GM12878 (cell line): ENCODE data around the gene SH2B3. TPM values are rescaled to one million over a fixed set of nuclear protein-coding genes. Genes with fewer than 3 reads are reported as not detected.

Experiments
- ATAC-seq: fragments of 200-7000 bp; cut with Tn5 transposase; 3 replicates; pipeline ENCODE4 v1.9.1; 2020; ENCODE audit warnings: mild to moderate bottlenecking, moderate library complexity
- BruUV-seq: library from RNA; stranded (reverse); fragments of 400-500 nt; replicated peaks from 2 replicates; lab custom pipeline; 2021; lab: Mats Ljungman, UMichigan
- CTCF ChIA-PET: fragments of 300-600 bp; sonication (Branson Sonifier 250); formaldehyde crosslinking; extraction: SDS; loops from one replicate; lab custom pipeline; 2021; ENCODE audit warnings: inconsistent platforms; lab: Yijun Ruan, JAX
- POLR2A ChIA-PET: fragments of 350-600 bp; formaldehyde crosslinking; extraction: SDS; loops from one replicate; lab custom pipeline; 2021; ENCODE audit warnings: inconsistent platforms; lab: Charles Lee
- RAD21 ChIA-PET: fragments of 300-600 bp; sonication (Branson Sonifier 250); formaldehyde crosslinking; loops from one replicate; lab custom pipeline; 2023; ENCODE audit warnings: antibody characterized with exemption; ENCODE audit not compliant: unreplicated experiment; lab: Charles Lee
- SMC1A ChIA-PET: fragments of 300-600 bp; sonication (Branson Sonifier 250); formaldehyde crosslinking; loops from one replicate; lab custom pipeline; 2023; ENCODE audit not compliant: unreplicated experiment, uncharacterized antibody; lab: Charles Lee
- DNase-seq: peaks from one replicate; pipeline ENCODE4 v3.0.0-alpha.2; 2011; ENCODE audit warnings: low read depth, low spot score
- FAIRE-seq: peaks from 3 replicates; lab custom pipeline; 2011; peaks lifted over from hg19 to GRCh38; lab: Jason Lieb, UNC
- H2AFZ ChIP-seq: 2 replicates; pipeline ENCODE4 v1.6.0; 2011; ENCODE audit warnings: low read depth, low read length, control low read depth; ENCODE audit not compliant: control insufficient read depth
- H3K27ac ChIP-seq: 2 replicates; pipeline ENCODE4 v1.5.1; 2011; ENCODE audit warnings: control low read depth; ENCODE audit not compliant: control insufficient read depth, insufficient read depth
- H3K27me3 ChIP-seq, 2 experiments: replicated peaks in 1 of 2; 2 replicates each; pipeline versions ENCODE4 v1.6.0 to v1.6.1; 2011; ENCODE audit warnings: low read length in 1 of 2; ENCODE audit not compliant: control insufficient read depth in 2 of 2, insufficient read depth in 2 of 2
- H3K36me3 ChIP-seq, 2 experiments: 2 replicates each; pipeline ENCODE4 v1.5.1; 2011; ENCODE audit warnings: low read length in 1 of 2; ENCODE audit not compliant: control insufficient read depth in 2 of 2, insufficient read depth in 2 of 2
- H3K4me1 ChIP-seq: 2 replicates; pipeline ENCODE4 v1.6.1; 2011; ENCODE audit warnings: mild to moderate bottlenecking, low read length, moderate library complexity, mixed read lengths; ENCODE audit not compliant: control insufficient read depth, insufficient read depth
- H3K4me2 ChIP-seq: 2 replicates; pipeline ENCODE4 v1.6.0; 2011; ENCODE audit warnings: control low read depth; ENCODE audit not compliant: control insufficient read depth, insufficient read depth
- H3K4me3 ChIP-seq: fragments of 200-600 bp; sonication (generic); 2 replicates; pipeline ENCODE4 v1.5.1; 2016
- H3K79me2 ChIP-seq: 2 replicates; pipeline ENCODE4 v1.6.0; 2011; ENCODE audit warnings: low read length; ENCODE audit not compliant: control insufficient read depth, insufficient read depth
- H3K9ac ChIP-seq: 2 replicates; pipeline ENCODE4 v1.8.0; 2011; ENCODE audit warnings: low read length, control low read depth, mixed read lengths; ENCODE audit not compliant: control insufficient read depth, insufficient read depth
- H3K9me3 ChIP-seq: replicated peaks from 3 replicates; pipeline ENCODE4 v1.5.1; 2011; ENCODE audit warnings: mild to moderate bottlenecking, low read length; ENCODE audit not compliant: control insufficient read depth, insufficient read depth
- H4K20me1 ChIP-seq: 2 replicates; pipeline ENCODE4 v1.6.0; 2011; ENCODE audit not compliant: control insufficient read depth, insufficient read depth
- FOXM1 ChIP-seq: IDR thresholded peaks from 2 replicates; pipeline ENCODE4 v1.6.1; 2012; ENCODE audit warnings: low read depth, mild to moderate bottlenecking, inconsistent platforms, low read length, moderate library complexity
- GABPA ChIP-seq: IDR thresholded peaks from 2 replicates; pipeline ENCODE4 v1.6.1; 2014; ENCODE audit warnings: antibody characterized with exemption, low read depth, mild to moderate bottlenecking, inconsistent platforms
- GATAD2B ChIP-seq: fragments of 450-650 bp; conservative IDR thresholded peaks from 2 replicates; pipeline ENCODE4 v1.6.1; 2017; ENCODE audit warnings: low read depth, mild to moderate bottlenecking, moderate library complexity
- KDM1A ChIP-seq: fragments of 200-600 bp; sonication (generic); IDR thresholded peaks from 2 replicates; pipeline ENCODE4 v1.6.1; 2016; ENCODE audit warnings: borderline replicate concordance
- MEF2A ChIP-seq: IDR thresholded peaks from 2 replicates; pipeline ENCODE4 v1.6.1; 2011; ENCODE audit warnings: low read depth, mild to moderate bottlenecking, low read length, moderate library complexity; ENCODE audit not compliant: insufficient read depth
- RB1 ChIP-seq: fragments of 450-650 bp; formaldehyde crosslinking; IDR thresholded peaks from 2 replicates; pipeline ENCODE4 v1.6.1; 2017; ENCODE audit warnings: mild to moderate bottlenecking, borderline replicate concordance
- SIN3A ChIP-seq: IDR thresholded peaks from 2 replicates; pipeline ENCODE4 v1.6.1; 2012; ENCODE audit warnings: low read depth, low read length, improper control_type of control experiment
- SMARCA5 ChIP-seq: fragments of 450-650 bp; IDR thresholded peaks from 2 replicates; pipeline ENCODE4 v1.6.1; 2017; ENCODE audit warnings: mild to moderate bottlenecking
- SP1 ChIP-seq: IDR thresholded peaks from one replicate; pipeline ENCODE4 v1.6.1; 2011; ENCODE audit warnings: low read depth, low read length
- STAT3 ChIP-seq: IDR thresholded peaks from 2 replicates; pipeline ENCODE4 v1.6.1; 2011; ENCODE audit warnings: low read depth, low read length, improper control_type of control experiment
- TAF1 ChIP-seq: IDR thresholded peaks from 2 replicates; pipeline ENCODE4 v1.6.1; 2011; ENCODE audit warnings: mild to moderate bottlenecking, low read depth, low read length, borderline replicate concordance
- WRNIP1 ChIP-seq: IDR thresholded peaks from 2 replicates; pipeline ENCODE4 v1.6.1; 2011; ENCODE audit warnings: low read depth, low read length, improper control_type of control experiment, borderline replicate concordance
- ZNF384 ChIP-seq: IDR thresholded peaks from 2 replicates; pipeline ENCODE4 v1.6.1; 2012; ENCODE audit warnings: low read depth, mild to moderate bottlenecking, low read length, improper control_type of control experiment, borderline replicate concordance
- ZZZ3 ChIP-seq: IDR thresholded peaks from 2 replicates; pipeline ENCODE4 v1.6.1; 2011; ENCODE audit warnings: low read depth; ENCODE audit not compliant: control insufficient read depth, insufficient read length
- WGBS: methylation state at CpG from one replicate; pipeline ENCODE4 v1.1.6; 2016; ENCODE audit warnings: low lambda C conversion rate; ENCODE audit not compliant: insufficient replicate concordance, insufficient coverage; ENCODE audit errors: missing lambda C conversion rate; 5-methylcytosine and 5-hydroxymethylcytosine counted together
- in situ Hi-C: fragments of 300-500 bp; cut with MboI; formaldehyde crosslinking; loops from 9 replicates; pipeline ENCODE4 v1.14.3; 2018; ENCODE audit warnings: mixed read lengths
- intact Hi-C: fragments of 100-400 bp; cut with micrococcal nuclease; formaldehyde crosslinking; loops from one replicate; pipeline ENCODE4 v1.14.2; 2022; ENCODE audit not compliant: unreplicated experiment
- polyA plus RNA-seq, 11 experiments: library from polyadenylated mRNA; depleted of rRNA in 4 of 11; unstranded in 6 of 11; stranded (reverse) in 5 of 11; fragments of >200 nt; fragmentation: Nextera tagmentation in 4 of 11; fragmentation: Illumina TruSeq in 1 of 11; extraction: Ambion mirVana in 4 of 11; extraction: Trizol in 1 of 11; gene quantifications; 1 replicate in 1 of 11; 2 replicates in 10 of 11; pipeline versions ENCODE4 v1.2.1 to v1.2.3, GENCODE V29; 2011 to 2016; ENCODE audit warnings: inconsistent platforms in 2 of 11, missing spikeins in 2 of 11, low read depth in 1 of 11
- total RNA-seq, 4 experiments: library from RNA; depleted of rRNA in 3 of 4; stranded (reverse); fragments of >200 nt in 3 of 4; fragmentation: Illumina TruSeq in 1 of 4; extraction: Trizol in 1 of 4; gene quantifications; 2 replicates each; pipeline versions ENCODE4 v1.2.1 to v1.2.3, GENCODE V29; 2013 to 2021
- TF ChIP-seq, protein P1 (sequence below): IDR thresholded peaks from 2 replicates; pipeline ENCODE4 v1.6.1; 2011; ENCODE audit warnings: borderline replicate concordance, low read depth, mild to moderate bottlenecking, moderate library complexity, mixed read lengths, low read length; ENCODE audit not compliant: insufficient read depth; ENCODE audit errors: extremely low read length
- TF ChIP-seq, protein P2 (sequence below): IDR thresholded peaks from 2 replicates; pipeline ENCODE4 v1.6.1; 2012; ENCODE audit warnings: low read depth, low read length, improper control_type of control experiment
- TF ChIP-seq, protein P3 (sequence below): fragments of 150-350 bp; IDR thresholded peaks from 2 replicates; pipeline ENCODE4 v1.6.1; 2016; ENCODE audit warnings: low read depth, low read length
- TF ChIP-seq, protein P4 (sequence below): fragments of 150-350 bp; IDR thresholded peaks from 2 replicates; pipeline ENCODE4 v1.6.1; 2014; ENCODE audit warnings: mild to moderate bottlenecking, low read depth, low read length

The SH2B3 gene
- total and polyA plus RNA-seq, 10 of the 15 experiments (the other 5 are each of a cell fraction or from before 2014, with no cell fraction given) = 5.8 to 46.4 (median 23.3) TPM

DNA sequence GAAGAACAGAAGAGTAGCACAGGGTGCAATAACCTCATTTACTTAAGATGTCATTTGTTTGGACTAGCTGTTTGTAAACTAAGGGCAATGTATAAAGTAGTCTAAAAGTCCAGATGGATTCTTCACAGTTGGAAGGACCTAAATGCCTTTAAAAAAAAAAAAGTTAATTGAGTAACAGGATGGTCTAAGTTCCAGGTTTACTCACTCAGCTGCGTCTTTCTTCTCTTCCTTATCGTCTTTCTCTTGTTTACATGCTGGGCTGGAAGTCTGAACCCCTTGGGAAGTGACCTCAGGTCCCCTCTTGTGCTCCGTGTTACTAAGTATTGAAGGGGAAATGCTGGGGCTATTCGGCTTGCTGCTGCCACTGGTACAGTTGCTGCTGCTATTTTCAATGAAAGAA, 82.5 kb downstream of the SH2B3 start (continued):
- TF ChIP-seq, protein P1, sequence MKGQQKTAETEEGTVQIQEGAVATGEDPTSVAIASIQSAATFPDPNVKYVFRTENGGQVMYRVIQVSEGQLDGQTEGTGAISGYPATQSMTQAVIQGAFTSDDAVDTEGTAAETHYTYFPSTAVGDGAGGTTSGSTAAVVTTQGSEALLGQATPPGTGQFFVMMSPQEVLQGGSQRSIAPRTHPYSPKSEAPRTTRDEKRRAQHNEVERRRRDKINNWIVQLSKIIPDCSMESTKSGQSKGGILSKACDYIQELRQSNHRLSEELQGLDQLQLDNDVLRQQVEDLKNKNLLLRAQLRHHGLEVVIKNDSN = no peak
- TF ChIP-seq RB1 = no peak
- no peak for TF ChIP-seq SIN3A
- TF ChIP-seq, protein P2, sequence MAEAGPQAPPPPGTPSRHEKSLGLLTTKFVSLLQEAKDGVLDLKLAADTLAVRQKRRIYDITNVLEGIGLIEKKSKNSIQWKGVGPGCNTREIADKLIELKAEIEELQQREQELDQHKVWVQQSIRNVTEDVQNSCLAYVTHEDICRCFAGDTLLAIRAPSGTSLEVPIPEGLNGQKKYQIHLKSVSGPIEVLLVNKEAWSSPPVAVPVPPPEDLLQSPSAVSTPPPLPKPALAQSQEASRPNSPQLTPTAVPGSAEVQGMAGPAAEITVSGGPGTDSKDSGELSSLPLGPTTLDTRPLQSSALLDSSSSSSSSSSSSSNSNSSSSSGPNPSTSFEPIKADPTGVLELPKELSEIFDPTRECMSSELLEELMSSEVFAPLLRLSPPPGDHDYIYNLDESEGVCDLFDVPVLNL = no peak
- TF ChIP-seq FOXM1 = no peak
- TF ChIP-seq, protein P3, sequence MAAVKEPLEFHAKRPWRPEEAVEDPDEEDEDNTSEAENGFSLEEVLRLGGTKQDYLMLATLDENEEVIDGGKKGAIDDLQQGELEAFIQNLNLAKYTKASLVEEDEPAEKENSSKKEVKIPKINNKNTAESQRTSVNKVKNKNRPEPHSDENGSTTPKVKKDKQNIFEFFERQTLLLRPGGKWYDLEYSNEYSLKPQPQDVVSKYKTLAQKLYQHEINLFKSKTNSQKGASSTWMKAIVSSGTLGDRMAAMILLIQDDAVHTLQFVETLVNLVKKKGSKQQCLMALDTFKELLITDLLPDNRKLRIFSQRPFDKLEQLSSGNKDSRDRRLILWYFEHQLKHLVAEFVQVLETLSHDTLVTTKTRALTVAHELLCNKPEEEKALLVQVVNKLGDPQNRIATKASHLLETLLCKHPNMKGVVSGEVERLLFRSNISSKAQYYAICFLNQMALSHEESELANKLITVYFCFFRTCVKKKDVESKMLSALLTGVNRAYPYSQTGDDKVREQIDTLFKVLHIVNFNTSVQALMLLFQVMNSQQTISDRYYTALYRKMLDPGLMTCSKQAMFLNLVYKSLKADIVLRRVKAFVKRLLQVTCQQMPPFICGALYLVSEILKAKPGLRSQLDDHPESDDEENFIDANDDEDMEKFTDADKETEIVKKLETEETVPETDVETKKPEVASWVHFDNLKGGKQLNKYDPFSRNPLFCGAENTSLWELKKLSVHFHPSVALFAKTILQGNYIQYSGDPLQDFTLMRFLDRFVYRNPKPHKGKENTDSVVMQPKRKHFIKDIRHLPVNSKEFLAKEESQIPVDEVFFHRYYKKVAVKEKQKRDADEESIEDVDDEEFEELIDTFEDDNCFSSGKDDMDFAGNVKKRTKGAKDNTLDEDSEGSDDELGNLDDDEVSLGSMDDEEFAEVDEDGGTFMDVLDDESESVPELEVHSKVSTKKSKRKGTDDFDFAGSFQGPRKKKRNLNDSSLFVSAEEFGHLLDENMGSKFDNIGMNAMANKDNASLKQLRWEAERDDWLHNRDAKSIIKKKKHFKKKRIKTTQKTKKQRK = no peak
- TF ChIP-seq GABPA = no peak
- TF ChIP-seq, all 136 proteins: peak for 0

DNA sequence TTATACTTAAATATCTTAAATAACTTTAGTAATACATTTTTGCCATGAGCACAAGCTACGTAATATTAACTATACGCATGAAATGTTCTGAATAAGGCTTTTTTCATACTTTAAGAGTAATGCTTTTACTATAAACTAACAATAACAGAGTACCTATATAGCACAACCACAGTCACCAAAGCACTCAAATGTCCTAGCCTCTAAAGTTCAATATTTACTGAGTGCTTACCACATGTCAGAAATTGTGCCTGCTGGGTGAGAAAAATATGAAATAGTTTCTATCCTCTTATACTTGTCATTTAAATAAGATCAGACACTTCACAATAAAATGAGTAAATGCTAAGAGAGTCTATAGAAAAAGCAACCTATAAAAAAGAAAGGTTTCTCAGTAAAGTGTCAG, 83.1 kb downstream of the SH2B3 start:
- 98% methylated on average over 2 of the region's 2 CpGs for WGBS
- Histone ChIP-seq H3K4me2 (no peak overlapping the region), H3K4me3 (no peak overlapping the region), H3K4me1 (no peaks in the 10 kb centered on the region), H4K20me1 (no peaks in the 10 kb centered on the region), H3K79me2 (no peaks in the 10 kb centered on the region), H3K9ac (no peak overlapping the region), H3K36me3 (peaks cover 1 to 9% of the 10 kb centered on the region in 2 experiments), H2AFZ (no peak overlapping the region), H3K9me3 (no peaks in the 10 kb centered on the region), H3K27ac (no peak overlapping the region), H3K27me3 (no peaks in the 10 kb centered on the region)
- ChIA-PET POLR2A (interaction anchor here (0.6 kb wide), 1 partner anchor 91 kb away, joined by 3 read pairs; no protein-coding TSS in a partner anchor), CTCF (interaction anchor here (2.1 kb wide), 1 partner anchor 37 kb away, joined by 4 read pairs; no protein-coding TSS in a partner anchor), RAD21 (no interaction called here), SMC1A (interaction anchor here (2.0 to 2.2 kb wide), 2 partner anchors 37 to 324 kb away, joined by 5 to 6 read pairs; no protein-coding TSS in a partner anchor)
- no TSS peak for BruUV-seq
- in situ Hi-C loops (no loop called here), intact Hi-C loops (no loop called here)
- TF ChIP-seq ZNF384 (no peak), STAT3 (no peak), GATAD2B (no peak), SMARCA5 (no peak), TAF1 (no peak), SP1 (no peak), ZZZ3 (no peak), KDM1A (no peak), WRNIP1 (no peak), MEF2A (no peak), GABPA (no peak)
- TF ChIP-seq, protein P4, sequence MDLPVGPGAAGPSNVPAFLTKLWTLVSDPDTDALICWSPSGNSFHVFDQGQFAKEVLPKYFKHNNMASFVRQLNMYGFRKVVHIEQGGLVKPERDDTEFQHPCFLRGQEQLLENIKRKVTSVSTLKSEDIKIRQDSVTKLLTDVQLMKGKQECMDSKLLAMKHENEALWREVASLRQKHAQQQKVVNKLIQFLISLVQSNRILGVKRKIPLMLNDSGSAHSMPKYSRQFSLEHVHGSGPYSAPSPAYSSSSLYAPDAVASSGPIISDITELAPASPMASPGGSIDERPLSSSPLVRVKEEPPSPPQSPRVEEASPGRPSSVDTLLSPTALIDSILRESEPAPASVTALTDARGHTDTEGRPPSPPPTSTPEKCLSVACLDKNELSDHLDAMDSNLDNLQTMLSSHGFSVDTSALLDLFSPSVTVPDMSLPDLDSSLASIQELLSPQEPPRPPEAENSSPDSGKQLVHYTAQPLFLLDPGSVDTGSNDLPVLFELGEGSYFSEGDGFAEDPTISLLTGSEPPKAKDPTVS = no peak
- DNase-seq (no peak), ATAC-seq (no peak), FAIRE-seq (no peak)
